Measurements from ENCODE around the gene CUL9. TPM values are rescaled to one million over a fixed set of nuclear protein-coding genes. Genes with fewer than 3 reads are reported as not detected.
A peak's percentile ranks its signal among the peaks of the same experiment; 100 is the strongest.

CUL9 gene
- total RNA-seq, 1 donor from 2014 or later: 11.1 TPM

- Histone ChIP-seq H3K27me3 (ENCODE audit: insufficient read depth, low read length) (peaks cover 8% of the 10 kb centered on the region), H3K27ac (ENCODE audit: low read depth, low read length) (no peak within 1 kb of the TSS), H3K79me2 (ENCODE audit: insufficient read depth, low read length) (no peaks in the 10 kb centered on the region), H3K36me3 (ENCODE audit: insufficient read depth, low read length) (no peaks in the 10 kb centered on the region), H3K4me2 (ENCODE audit: low read length) (peak within 1 kb of the TSS; percentile 84), H4K20me1 (ENCODE audit: insufficient read depth, low read length) (no peaks in the 10 kb centered on the region), H3K4me1 (ENCODE audit: insufficient read depth, low read length) (peaks cover 5% of the 10 kb centered on the region), H2AFZ (ENCODE audit: low read depth, low read length) (peak within 1 kb of the TSS; percentile 90), H3K4me3 (ENCODE audit: insufficient read depth, low read depth, low read length) (peak within 1 kb of the TSS; percentile 62), H3K9me3 (ENCODE audit: insufficient read depth, low read depth, low read length) (no peaks in the 10 kb centered on the region), H3K9ac (ENCODE audit: low read length) (peak within 1 kb of the TSS; percentile 72)
- peak within 1 kb of the TSS; percentile 69 for H3K27ac Mint-ChIP-seq (ENCODE audit: unreplicated experiment)
- H3K27me3 Mint-ChIP-seq (ENCODE audit: low read depth, unreplicated experiment): peaks cover 25% of the 10 kb centered on the region
- FAIRE-seq (no peak), DNase-seq (ENCODE audit: low read depth) (peak; percentile 32)
- no peaks in the 10 kb centered on the region for H3K9me3 Mint-ChIP-seq (ENCODE audit: unreplicated experiment)
- peak within 1 kb of the TSS; percentile 82 for H3K4me3 Mint-ChIP-seq (ENCODE audit: unreplicated experiment)
- H3K36me3 Mint-ChIP-seq (ENCODE audit: low read depth, unreplicated experiment): peaks cover 7% of the 10 kb centered on the region
- TF ChIP-seq EZH2 (IDR thresholded peaks at IDR 0.05; ENCODE audit: insufficient read depth, low read length) (no peak), CTCF (IDR thresholded peaks at IDR 0.05; ENCODE audit: insufficient read depth, low read depth, low read length) (peak; percentile 60)
- H3K4me1 Mint-ChIP-seq (ENCODE audit: low read depth, unreplicated experiment): peaks cover 4% of the 10 kb centered on the region
Measured at GRCh38 chr6:43228951-43229802, 47.2 kb downstream of the CUL9 start, which contains the start of gene DNPH1. TSS of gene DNPH1 (minus strand) at chr6:43229481. CDS start at chr6:43229456, 25 bp downstream.

GRCh38 chr6:43229803-43230620, 48.0 kb downstream of the CUL9 start:
- Histone ChIP-seq H3K9me3 (ENCODE audit: insufficient read depth, low read depth, low read length) (no peaks in the 10 kb centered on the region), H3K9ac (ENCODE audit: low read length) (peak overlapping the region; percentile 72), H3K27me3 (ENCODE audit: insufficient read depth, low read length) (peaks cover 8% of the 10 kb centered on the region), H3K4me3 (ENCODE audit: insufficient read depth, low read depth, low read length) (peak overlapping the region; percentile 62), H3K27ac (ENCODE audit: low read depth, low read length) (no peak overlapping the region), H3K79me2 (ENCODE audit: insufficient read depth, low read length) (no peaks in the 10 kb centered on the region), H3K36me3 (ENCODE audit: insufficient read depth, low read length) (no peaks in the 10 kb centered on the region), H2AFZ (ENCODE audit: low read depth, low read length) (peak overlapping the region; percentile 90), H3K4me2 (ENCODE audit: low read length) (peak overlapping the region; percentile 84), H3K4me1 (ENCODE audit: insufficient read depth, low read length) (no peaks in the 10 kb centered on the region), H4K20me1 (ENCODE audit: insufficient read depth, low read length) (no peaks in the 10 kb centered on the region)
- DNase-seq (ENCODE audit: low read depth) (no peak), FAIRE-seq (no peak)
- H3K9me3 Mint-ChIP-seq (ENCODE audit: unreplicated experiment): no peaks in the 10 kb centered on the region
- H3K27me3 Mint-ChIP-seq (ENCODE audit: low read depth, unreplicated experiment): peaks cover 27% of the 10 kb centered on the region
- peaks cover 2% of the 10 kb centered on the region for H3K36me3 Mint-ChIP-seq (ENCODE audit: low read depth, unreplicated experiment)
- H3K4me1 Mint-ChIP-seq (ENCODE audit: low read depth, unreplicated experiment): no peaks in the 10 kb centered on the region
- peak overlapping the region; percentile 77 for H3K4me3 Mint-ChIP-seq (ENCODE audit: unreplicated experiment)
- H3K27ac Mint-ChIP-seq (ENCODE audit: unreplicated experiment): peak overlapping the region; percentile 58
- TF ChIP-seq EZH2 (IDR thresholded peaks at IDR 0.05; ENCODE audit: insufficient read depth, low read length) (no peak), CTCF (IDR thresholded peaks at IDR 0.05; ENCODE audit: insufficient read depth, low read depth, low read length) (no peak)

Measured in astrocyte (in vitro differentiated cells and primary cell).